ENCODE results near the gene SPACDR. TPM values are rescaled to one million over a fixed set of nuclear protein-coding genes. Genes with fewer than 3 reads are reported as not detected.
A peak's percentile ranks its signal among the peaks of the same experiment; 100 is the strongest.

SPACDR gene
- total RNA-seq, 2 donors from 2014 or later, result 5.4 to 5.6 TPM

- no peaks in the 10 kb centered on the region for H3K27me3 Mint-ChIP-seq (ENCODE audit: low read depth)
- no peaks in the 10 kb centered on the region for H3K9me3 Mint-ChIP-seq
- DNase-seq (no peak), ATAC-seq (replicated peaks in 1 of 2) (no peak)
- H3K27ac Mint-ChIP-seq, result no peak overlapping the region
- no peak overlapping the region for H3K4me3 Mint-ChIP-seq
- peaks cover 6% of the 10 kb centered on the region for H3K4me1 Mint-ChIP-seq (ENCODE audit: low read depth)
- H3K36me3 Mint-ChIP-seq (ENCODE audit: insufficient read depth in 2 of 2), result peaks cover 3 to 4% of the 10 kb centered on the region in 2 donors
These were observed 40.7 kb downstream of the SPACDR start for GRCh38 chr7:100423315-100423714.

DNA sequence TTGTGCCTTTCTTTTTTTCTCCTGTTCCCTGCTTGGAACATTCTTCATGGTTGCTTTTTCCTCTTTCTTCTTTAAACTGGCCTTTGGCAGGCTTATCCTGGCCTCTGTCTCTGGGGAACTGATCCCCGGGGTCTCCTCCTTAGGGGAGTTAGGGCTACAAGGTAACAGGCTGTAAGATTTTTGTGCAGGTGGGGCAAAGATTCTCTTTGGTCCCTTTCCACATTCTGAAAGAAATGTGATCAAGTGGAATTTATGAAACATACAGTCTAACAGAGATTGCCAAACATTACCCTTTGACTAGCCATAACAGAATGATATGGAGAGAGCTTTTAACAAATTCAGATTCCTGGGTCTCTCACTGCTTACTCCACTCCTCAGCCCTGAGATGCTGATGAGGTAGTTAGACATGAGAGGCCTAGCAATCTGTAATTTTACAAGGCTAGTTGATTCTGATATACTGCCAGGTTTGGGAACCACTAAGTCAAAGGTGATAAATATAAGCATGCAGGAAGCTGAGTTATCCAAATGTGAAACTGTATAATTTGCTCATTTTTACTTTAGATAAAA is 44.3 kb downstream of the SPACDR start:
- Mint-ChIP-seq H3K4me1 (ENCODE audit: low read depth) (no peaks in the 10 kb centered on the region), H3K36me3 (ENCODE audit: insufficient read depth in 2 of 2) (no peaks in the 10 kb centered on the region), H3K27ac (no peak overlapping the region), H3K4me3 (no peak overlapping the region), H3K9me3 (no peaks in the 10 kb centered on the region), H3K27me3 (ENCODE audit: low read depth) (no peaks in the 10 kb centered on the region)
- DNase-seq, result no peak
- ATAC-seq (replicated peaks in 1 of 2), result no peak

GRCh38 chr7:100418930-100419659 is 45.0 kb downstream of the SPACDR start:
- no peaks in the 10 kb centered on the region for H3K36me3 Mint-ChIP-seq (ENCODE audit: insufficient read depth in 2 of 2)
- no peak for DNase-seq

GRCh38 chr7:100415448-100415847 is 48.6 kb downstream of the SPACDR start:
- no peak overlapping the region for H3K27ac Mint-ChIP-seq
- peaks cover 6% of the 10 kb centered on the region for H3K4me1 Mint-ChIP-seq (ENCODE audit: low read depth)
- H3K9me3 Mint-ChIP-seq, result no peaks in the 10 kb centered on the region
- no peak for DNase-seq
- ATAC-seq (replicated peaks in 1 of 2), result no peak
- peaks cover 6% of the 10 kb centered on the region for H3K27me3 Mint-ChIP-seq (ENCODE audit: low read depth)
- H3K4me3 Mint-ChIP-seq, result no peak overlapping the region
- no peaks in the 10 kb centered on the region for H3K36me3 Mint-ChIP-seq (ENCODE audit: insufficient read depth in 2 of 2)

More at GRCh38 chr7:100418930-100419659, 45.0 kb downstream of the SPACDR start:
- no peaks in the 10 kb centered on the region for H3K27me3 Mint-ChIP-seq (ENCODE audit: low read depth)
- no peak overlapping the region for H3K4me3 Mint-ChIP-seq
- H3K4me1 Mint-ChIP-seq (ENCODE audit: low read depth), result no peaks in the 10 kb centered on the region
- H3K27ac Mint-ChIP-seq, result no peak overlapping the region
- ATAC-seq (replicated peaks in 1 of 2), result no peak
- H3K9me3 Mint-ChIP-seq, result no peaks in the 10 kb centered on the region

DNA sequence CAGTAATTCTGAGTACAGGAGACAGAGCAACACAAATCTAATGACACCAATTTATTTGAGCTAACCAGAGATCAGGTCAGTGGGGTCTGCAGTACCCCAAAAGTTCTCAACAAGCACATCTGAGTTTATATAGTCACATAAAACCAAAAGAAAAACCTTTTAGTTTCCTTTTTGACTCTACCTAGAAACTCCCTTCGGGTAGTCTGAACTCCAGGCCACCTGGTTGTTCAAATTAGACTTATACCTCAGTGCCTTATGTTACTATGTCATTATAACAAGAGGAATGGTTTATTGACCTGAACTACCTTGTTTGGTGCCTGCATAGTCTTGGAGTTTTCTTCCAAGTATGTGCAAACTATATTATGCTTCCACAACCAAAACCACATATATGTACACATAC is 50.2 kb downstream of the SPACDR start:
- no peak for DNase-seq
- Mint-ChIP-seq H3K9me3 (no peaks in the 10 kb centered on the region), H3K4me1 (ENCODE audit: low read depth) (peaks cover 6% of the 10 kb centered on the region), H3K4me3 (no peak overlapping the region), H3K27me3 (ENCODE audit: low read depth) (peaks cover 6% of the 10 kb centered on the region), H3K36me3 (ENCODE audit: insufficient read depth in 2 of 2) (no peaks in the 10 kb centered on the region), H3K27ac (no peak overlapping the region)
- peak in 1 of 2 donors; percentile 21 for ATAC-seq (replicated peaks in 1 of 2)

DNA sequence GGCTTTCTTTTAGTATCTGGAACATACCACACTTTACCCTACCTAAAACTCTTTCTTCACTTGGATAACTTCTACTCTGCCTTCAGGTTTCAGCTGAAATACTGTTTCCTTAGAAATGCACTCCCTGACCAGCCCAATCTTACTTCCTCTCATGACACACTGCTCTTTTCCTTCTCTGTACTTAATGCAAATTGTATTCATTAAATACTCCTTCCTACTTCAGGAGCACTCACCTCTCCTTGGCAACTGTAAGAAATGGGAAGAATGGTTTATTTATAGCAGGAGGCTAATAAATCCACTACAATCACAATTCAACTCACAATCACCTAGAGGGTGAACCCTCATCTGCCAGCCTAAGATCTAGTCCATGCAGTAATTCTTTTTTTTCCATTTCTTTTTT is 50.7 kb downstream of the SPACDR start:
- Mint-ChIP-seq H3K36me3 (ENCODE audit: insufficient read depth in 2 of 2) (no peaks in the 10 kb centered on the region), H3K27ac (peak overlapping the region; percentile 52), H3K4me1 (ENCODE audit: low read depth) (peaks cover 6% of the 10 kb centered on the region), H3K4me3 (no peak overlapping the region), H3K9me3 (no peaks in the 10 kb centered on the region), H3K27me3 (ENCODE audit: low read depth) (peaks cover 6% of the 10 kb centered on the region)
- ATAC-seq (replicated peaks in 1 of 2) (no peak), DNase-seq (no peak)

GRCh38 chr7:100411101-100411500 is 53.0 kb downstream of the SPACDR start:
- H3K27ac Mint-ChIP-seq, result no peak overlapping the region
- H3K4me1 Mint-ChIP-seq (ENCODE audit: low read depth), result peaks cover 6% of the 10 kb centered on the region
- peaks cover 6% of the 10 kb centered on the region for H3K27me3 Mint-ChIP-seq (ENCODE audit: low read depth)

DNA sequence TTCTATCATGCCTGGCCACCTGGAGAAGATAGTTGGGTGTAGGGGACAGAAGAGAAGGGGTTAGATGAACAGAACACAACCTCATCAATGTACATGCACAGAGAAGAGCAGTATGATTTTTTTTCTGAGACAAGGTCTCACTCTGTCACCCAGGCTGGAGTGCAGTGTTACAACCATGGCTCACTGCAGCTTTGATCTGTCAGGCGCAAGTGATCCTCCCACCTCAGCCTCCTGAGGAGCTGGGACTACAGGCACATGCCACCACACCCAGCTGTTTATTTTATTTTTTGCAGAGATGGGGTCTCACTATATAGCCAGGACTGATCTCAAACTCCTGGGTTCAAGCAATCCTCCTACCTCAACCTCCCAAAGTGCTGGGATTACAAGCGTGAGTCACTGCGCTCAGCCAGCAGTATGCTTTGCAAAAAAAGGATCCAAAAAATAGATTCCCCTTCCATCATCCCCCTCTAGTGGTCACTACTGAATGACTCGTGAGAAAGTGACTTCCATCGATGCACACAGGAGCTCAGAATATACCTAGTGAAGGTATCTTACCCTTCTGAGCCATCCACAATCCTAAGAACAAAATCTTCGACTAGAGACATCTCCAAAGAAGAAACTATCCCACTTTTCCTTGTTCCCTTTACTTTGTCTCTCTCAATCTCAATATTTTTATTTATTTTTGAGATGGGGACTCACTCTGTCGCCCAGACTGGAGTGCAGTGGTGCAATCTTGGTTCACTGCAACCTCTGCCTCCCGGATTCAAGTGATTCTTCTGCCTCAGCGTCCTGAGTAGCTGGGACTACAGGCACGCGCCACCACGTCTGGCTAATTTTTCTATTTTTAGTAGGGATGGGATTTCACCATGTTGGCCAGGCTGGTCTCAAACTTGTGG is 56.5 kb downstream of the SPACDR start:
- Mint-ChIP-seq H3K27ac (no peak overlapping the region), H3K9me3 (no peaks in the 10 kb centered on the region), H3K4me3 (no peak overlapping the region)

More at GRCh38 chr7:100411101-100411500, 53.0 kb downstream of the SPACDR start:
- DNase-seq (no peak), ATAC-seq (replicated peaks in 1 of 2) (no peak)
- no peaks in the 10 kb centered on the region for H3K36me3 Mint-ChIP-seq (ENCODE audit: insufficient read depth in 2 of 2)
- no peak overlapping the region for H3K4me3 Mint-ChIP-seq
- no peaks in the 10 kb centered on the region for H3K9me3 Mint-ChIP-seq

GRCh38 chr7:100406767-100407166 is 57.3 kb downstream of the SPACDR start:
- no peak for DNase-seq

More for the DNA sequence above, 56.5 kb downstream of the SPACDR start:
- DNase-seq (peak; percentile 44 to 54), ATAC-seq (replicated peaks in 1 of 2) (peak; percentile 81 to 83)
- Mint-ChIP-seq H3K27me3 (ENCODE audit: low read depth) (no peaks in the 10 kb centered on the region), H3K36me3 (ENCODE audit: insufficient read depth in 2 of 2) (no peaks in the 10 kb centered on the region), H3K4me1 (ENCODE audit: low read depth) (no peaks in the 10 kb centered on the region)

More at GRCh38 chr7:100406767-100407166, 57.3 kb downstream of the SPACDR start:
- Mint-ChIP-seq H3K27me3 (ENCODE audit: low read depth) (peaks cover 7% of the 10 kb centered on the region), H3K4me1 (ENCODE audit: low read depth) (no peaks in the 10 kb centered on the region), H3K27ac (no peak overlapping the region), H3K9me3 (no peaks in the 10 kb centered on the region), H3K36me3 (ENCODE audit: insufficient read depth in 2 of 2) (no peaks in the 10 kb centered on the region), H3K4me3 (no peak overlapping the region)
- no peak for ATAC-seq (replicated peaks in 1 of 2)

Other genes starting within 250 kb of the SPACDR start
- 10 to 100 TPM; 26.7 to 34.4 TPM for gene PVRIG, start 244.3 kb downstream of the SPACDR start, total RNA-seq
- not detected for gene SPDYE3, start 156.6 kb downstream of the SPACDR start, total RNA-seq
- 10 to 100 TPM; 43.6 to 78.3 TPM for gene PILRB, start 106.1 kb downstream of the SPACDR start, total RNA-seq
- gene PILRA, start 90.8 kb downstream of the SPACDR start, total RNA-seq, result 10 to 100 TPM in 1 of 2 donors, 1 to 10 TPM in 1; 3.4 to 14.1 TPM
- gene ZCWPW1, start 35.6 kb downstream of the SPACDR start, total RNA-seq, result 1 to 10 TPM; 5.9 to 6.5 TPM
- 10 to 100 TPM; 61.0 to 66.7 TPM for gene MEPCE, start 34.4 kb downstream of the SPACDR start, total RNA-seq
- gene PPP1R35, start 27.8 kb downstream of the SPACDR start, total RNA-seq, result 10 to 100 TPM; 59.0 to 68.8 TPM
- 100 to 1,000 TPM in 1 of 2 donors, 10 to 100 TPM in 1; 94.9 to 113 TPM for gene TSC22D4, start 15.0 kb upstream of the SPACDR start, total RNA-seq
- gene NYAP1, start 19.7 kb upstream of the SPACDR start, total RNA-seq, result under 1 TPM; 0.67 to 0.72 TPM
- gene AGFG2, start 74.9 kb upstream of the SPACDR start, total RNA-seq, result 10 to 100 TPM; 35.5 to 53.7 TPM
- gene SAP25, start 109.6 kb upstream of the SPACDR start, total RNA-seq, result 10 to 100 TPM; 21.4 to 23.4 TPM
- gene LRCH4, start 121.9 kb upstream of the SPACDR start, total RNA-seq, result 100 to 1,000 TPM; 144 to 154 TPM
- gene FBXO24, start 122.1 kb upstream of the SPACDR start, total RNA-seq, result 1 to 10 TPM; 2.1 to 3.6 TPM
- gene PCOLCE, start 138.1 kb upstream of the SPACDR start, total RNA-seq, result 10 to 100 TPM; 12.9 to 13.7 TPM
- 10 to 100 TPM; 12.6 to 13.4 TPM for gene MOSPD3, start 148.3 kb upstream of the SPACDR start, total RNA-seq
- gene TFR2, start 177.3 kb upstream of the SPACDR start, total RNA-seq, result 1 to 10 TPM; 4.7 to 5.8 TPM
- not detected for gene ACTL6B, start 192.2 kb upstream of the SPACDR start, total RNA-seq
- 100 to 1,000 TPM; 196 to 198 TPM for gene GNB2, start 209.5 kb upstream of the SPACDR start, total RNA-seq
- gene GIGYF1, start 230.0 kb upstream of the SPACDR start, total RNA-seq, result 10 to 100 TPM; 51.5 to 53.2 TPM
- 10 to 100 TPM; 33.3 to 40.9 TPM for gene POP7, start 241.9 kb upstream of the SPACDR start, total RNA-seq